ENCODE results near the gene GFM1.

Gene GFM1

DNA sequence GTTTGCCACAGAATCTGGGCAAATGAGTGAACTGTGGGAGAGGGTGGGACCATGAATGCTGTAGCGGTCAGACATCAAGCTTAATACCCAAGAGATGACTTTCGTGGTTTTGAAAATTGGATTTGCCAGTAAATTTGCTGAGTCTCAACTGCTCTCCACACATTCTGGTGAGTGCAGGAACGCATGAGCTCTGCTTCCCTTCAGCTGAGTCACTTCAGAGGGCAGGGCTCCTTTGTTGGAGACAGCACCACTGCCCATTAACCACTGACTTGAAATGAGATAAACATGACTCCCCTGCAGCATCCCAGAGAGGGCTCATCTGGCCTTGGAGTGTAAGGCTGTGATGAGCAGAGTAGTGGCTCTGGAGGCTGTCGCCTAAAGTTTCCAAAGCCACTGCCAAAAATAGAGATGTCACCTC, 65.3 kb downstream of the GFM1 start:
- peaks cover 27% of the 10 kb centered on the region for H3K36me3 ChIP-seq (ENCODE audit: insufficient read depth, low read length)
- H3K9ac ChIP-seq (ENCODE audit: insufficient read length), result no peak overlapping the region
- no peak overlapping the region for H3K27ac ChIP-seq
- DNase-seq (ENCODE audit: low read depth, low spot score), result no peak
- H3K4me3 ChIP-seq, result no peak overlapping the region
- H3K9me3 ChIP-seq (ENCODE audit: low read depth, low read length), result no peaks in the 10 kb centered on the region
- TF ChIP-seq EZH2 (IDR thresholded peaks at IDR 0.05) (no peak), POLR2AphosphoS5 (IDR thresholded peaks at IDR 0.05; ENCODE audit: borderline replicate concordance, low read depth, low read length) (no peak), FOXP2 (optimal IDR thresholded peaks at IDR 0.05; ENCODE audit: control extremely low read depth, extremely low read length, insufficient read depth) (no peak)

DNA sequence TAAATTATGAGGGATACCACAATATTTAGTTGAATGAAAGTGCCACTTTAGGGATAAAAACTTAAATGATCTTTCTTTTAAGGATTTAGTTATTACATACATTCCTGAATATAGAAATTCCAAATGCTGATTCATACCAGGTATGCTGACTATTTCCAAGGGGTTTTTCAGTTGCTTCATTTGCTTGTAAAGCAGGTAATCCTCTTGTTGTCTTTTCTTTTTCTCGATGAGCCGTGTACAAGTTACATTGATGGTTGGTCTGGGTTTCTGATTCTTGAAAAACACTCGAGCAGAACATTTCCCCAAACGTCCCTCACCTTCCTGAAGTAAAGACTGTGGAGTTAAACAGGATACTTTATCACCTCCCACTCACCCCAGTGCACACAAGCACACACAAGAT, 66.3 kb downstream of the GFM1 start:
- H3K9ac ChIP-seq (ENCODE audit: insufficient read length), result no peak overlapping the region
- TF ChIP-seq FOXP2 (optimal IDR thresholded peaks at IDR 0.05; ENCODE audit: control extremely low read depth, extremely low read length, insufficient read depth), result no peak
- no peak for TF ChIP-seq POLR2AphosphoS5 (IDR thresholded peaks at IDR 0.05; ENCODE audit: borderline replicate concordance, low read depth, low read length)
- no peak for TF ChIP-seq EZH2 (IDR thresholded peaks at IDR 0.05)
- H3K4me3 ChIP-seq, result no peak overlapping the region
- H3K36me3 ChIP-seq (ENCODE audit: insufficient read depth, low read length), result peaks cover 28% of the 10 kb centered on the region
- no peaks in the 10 kb centered on the region for H3K9me3 ChIP-seq (ENCODE audit: low read depth, low read length)
- no peak for DNase-seq (ENCODE audit: low read depth, low spot score)
- H3K27ac ChIP-seq, result no peak overlapping the region

DNA sequence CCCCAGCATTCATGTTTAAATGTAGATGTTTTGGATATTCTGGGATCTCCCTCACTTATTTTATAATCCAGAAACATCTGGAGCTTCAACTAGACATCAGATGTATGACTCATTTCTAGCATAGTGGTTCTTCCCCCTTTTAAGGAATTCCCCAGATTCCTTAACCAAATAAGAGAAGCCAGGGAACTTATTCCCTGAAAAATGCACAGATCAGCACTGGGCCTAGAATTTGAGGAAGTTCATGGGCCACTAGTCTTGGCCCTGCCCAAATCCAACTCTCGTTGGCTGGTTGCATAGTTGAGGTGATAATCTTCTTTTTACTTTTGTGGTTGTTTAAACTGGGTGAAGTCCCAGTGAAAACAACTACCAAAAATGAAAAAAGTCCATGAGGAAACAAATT, 67.6 kb downstream of the GFM1 start:
- no peak overlapping the region for H3K9ac ChIP-seq (ENCODE audit: insufficient read length)
- no peak overlapping the region for H3K27ac ChIP-seq
- peaks cover 28% of the 10 kb centered on the region for H3K36me3 ChIP-seq (ENCODE audit: insufficient read depth, low read length)
- no peaks in the 10 kb centered on the region for H3K9me3 ChIP-seq (ENCODE audit: low read depth, low read length)
- DNase-seq (ENCODE audit: low read depth, low spot score), result no peak
- TF ChIP-seq FOXP2 (optimal IDR thresholded peaks at IDR 0.05; ENCODE audit: control extremely low read depth, extremely low read length, insufficient read depth), result no peak
- TF ChIP-seq EZH2 (IDR thresholded peaks at IDR 0.05), result no peak
- TF ChIP-seq POLR2AphosphoS5 (IDR thresholded peaks at IDR 0.05; ENCODE audit: borderline replicate concordance, low read depth, low read length), result no peak
- no peak overlapping the region for H3K4me3 ChIP-seq

DNA sequence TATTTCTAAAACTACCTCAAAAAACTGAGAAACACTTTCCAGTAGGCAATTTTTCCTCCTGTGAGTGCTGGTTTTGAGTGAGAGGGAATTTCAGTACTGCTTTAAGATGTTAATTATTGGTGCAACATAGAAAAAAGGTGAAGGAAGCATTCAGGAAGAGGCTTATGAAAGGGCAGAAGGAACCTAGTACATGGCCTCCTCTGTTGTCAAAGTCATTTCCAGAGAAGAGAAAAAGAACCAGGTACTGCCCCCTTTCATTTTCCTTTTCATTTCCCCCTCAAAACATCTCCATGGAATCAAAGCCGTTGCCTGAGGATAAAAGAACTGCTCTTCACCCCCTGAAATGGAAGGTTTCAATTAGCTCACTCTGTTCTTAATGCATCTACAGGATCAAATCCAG, 68.1 kb downstream of the GFM1 start:
- TF ChIP-seq FOXP2 (optimal IDR thresholded peaks at IDR 0.05; ENCODE audit: control extremely low read depth, extremely low read length, insufficient read depth) (no peak), POLR2AphosphoS5 (IDR thresholded peaks at IDR 0.05; ENCODE audit: borderline replicate concordance, low read depth, low read length) (no peak), EZH2 (IDR thresholded peaks at IDR 0.05) (no peak)
- Histone ChIP-seq H3K9me3 (ENCODE audit: low read depth, low read length) (no peaks in the 10 kb centered on the region), H3K9ac (ENCODE audit: insufficient read length) (no peak overlapping the region), H3K4me3 (no peak overlapping the region), H3K36me3 (ENCODE audit: insufficient read depth, low read length) (peaks cover 28% of the 10 kb centered on the region), H3K27ac (no peak overlapping the region)
- DNase-seq (ENCODE audit: low read depth, low spot score), result no peak

DNA sequence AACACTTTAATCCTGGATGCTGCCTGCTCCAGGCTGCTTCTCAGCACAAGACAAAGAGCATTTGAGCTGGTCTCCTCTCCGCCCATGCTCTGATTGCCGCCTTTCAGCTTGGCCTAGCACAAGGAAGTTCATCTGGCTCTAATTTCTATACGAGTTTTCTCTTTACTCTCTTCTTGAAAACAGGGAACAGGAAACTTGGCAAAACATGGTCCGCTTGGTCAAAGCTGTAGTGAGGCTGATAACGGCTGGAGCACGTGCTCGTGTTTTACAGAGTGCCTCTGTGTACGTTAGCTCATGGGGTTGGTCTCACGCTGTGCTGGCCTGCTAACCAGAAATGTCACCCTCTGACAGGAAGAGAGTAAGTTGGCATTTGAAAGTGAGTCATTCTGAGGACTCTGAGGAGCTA, 68.8 kb downstream of the GFM1 start:
- Histone ChIP-seq H3K27ac (no peak overlapping the region), H3K9ac (ENCODE audit: insufficient read length) (no peak overlapping the region), H3K4me3 (no peak overlapping the region), H3K9me3 (ENCODE audit: low read depth, low read length) (no peaks in the 10 kb centered on the region), H3K36me3 (ENCODE audit: insufficient read depth, low read length) (peaks cover 22% of the 10 kb centered on the region)
- TF ChIP-seq FOXP2 (optimal IDR thresholded peaks at IDR 0.05; ENCODE audit: control extremely low read depth, extremely low read length, insufficient read depth) (no peak), POLR2AphosphoS5 (IDR thresholded peaks at IDR 0.05; ENCODE audit: borderline replicate concordance, low read depth, low read length) (no peak), EZH2 (IDR thresholded peaks at IDR 0.05) (no peak)
- no peak for DNase-seq (ENCODE audit: low read depth, low spot score)

DNA sequence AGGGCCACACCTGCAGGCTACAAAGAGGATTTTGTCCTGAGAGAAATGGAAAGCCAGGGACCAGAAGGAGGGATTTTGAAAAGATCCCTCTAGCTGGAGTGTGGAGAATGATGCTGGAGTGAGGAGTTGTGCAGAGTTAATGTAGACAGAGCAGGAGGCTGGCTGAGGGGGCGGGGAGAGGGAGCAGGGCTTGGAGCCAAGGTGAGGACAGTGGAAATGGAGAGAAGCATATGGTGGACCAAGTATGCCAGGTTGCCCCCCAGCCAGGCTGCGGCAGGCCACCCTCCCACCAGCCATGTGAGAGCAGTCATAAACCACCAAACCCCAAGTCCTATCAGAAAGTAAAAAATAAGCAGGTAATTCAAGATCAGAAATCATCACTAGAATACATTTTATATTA, 73.2 kb downstream of the GFM1 start:
- H3K27ac ChIP-seq, result no peak overlapping the region
- no peak for DNase-seq (ENCODE audit: low read depth, low spot score)
- H3K9ac ChIP-seq (ENCODE audit: insufficient read length), result no peak overlapping the region
- H3K9me3 ChIP-seq (ENCODE audit: low read depth, low read length), result no peaks in the 10 kb centered on the region
- TF ChIP-seq FOXP2 (optimal IDR thresholded peaks at IDR 0.05; ENCODE audit: control extremely low read depth, extremely low read length, insufficient read depth) (no peak), EZH2 (IDR thresholded peaks at IDR 0.05) (no peak), POLR2AphosphoS5 (IDR thresholded peaks at IDR 0.05; ENCODE audit: borderline replicate concordance, low read depth, low read length) (no peak)
- H3K36me3 ChIP-seq (ENCODE audit: insufficient read depth, low read length), result peaks cover 19% of the 10 kb centered on the region
- H3K4me3 ChIP-seq, result no peak overlapping the region

DNA sequence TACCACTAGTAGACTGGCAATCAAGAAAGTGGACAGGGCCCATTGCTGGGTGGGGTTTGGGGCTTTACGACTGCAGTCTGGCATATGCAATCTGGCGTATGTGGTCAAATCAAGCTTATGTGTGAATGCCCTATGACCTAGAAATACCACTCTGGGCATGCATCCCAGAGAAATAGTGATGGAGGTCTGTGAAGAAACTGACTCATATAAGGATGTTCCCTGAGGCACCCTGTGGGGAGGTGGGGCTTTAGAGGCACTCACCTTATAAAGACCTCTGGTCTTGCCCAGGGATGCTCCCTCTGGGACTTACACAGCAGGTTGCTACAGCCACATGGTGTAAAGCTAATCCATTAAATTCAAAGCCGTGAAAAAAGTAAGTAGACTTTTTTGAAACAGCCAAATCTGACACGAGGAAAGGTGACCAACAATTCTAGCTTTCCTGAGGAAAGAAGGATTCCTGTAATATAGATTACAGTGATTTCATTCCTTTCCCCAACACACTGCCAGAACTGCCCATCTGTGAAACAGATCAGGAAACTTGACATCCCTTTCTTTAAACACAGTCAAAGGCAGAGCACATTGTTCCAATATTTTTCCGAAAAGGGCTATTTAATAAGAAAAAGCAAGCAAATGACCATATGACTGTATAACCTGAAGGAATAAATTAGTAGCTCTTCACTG, 74.3 kb downstream of the GFM1 start:
- Histone ChIP-seq H3K4me3 (no peak overlapping the region), H3K27ac (no peak overlapping the region), H3K36me3 (ENCODE audit: insufficient read depth, low read length) (peaks cover 11% of the 10 kb centered on the region), H3K9me3 (ENCODE audit: low read depth, low read length) (no peaks in the 10 kb centered on the region), H3K9ac (ENCODE audit: insufficient read length) (no peak overlapping the region)
- no peak for DNase-seq (ENCODE audit: low read depth, low spot score)
- TF ChIP-seq FOXP2 (optimal IDR thresholded peaks at IDR 0.05; ENCODE audit: control extremely low read depth, extremely low read length, insufficient read depth) (no peak), EZH2 (IDR thresholded peaks at IDR 0.05) (no peak), POLR2AphosphoS5 (IDR thresholded peaks at IDR 0.05; ENCODE audit: borderline replicate concordance, low read depth, low read length) (no peak)

DNA sequence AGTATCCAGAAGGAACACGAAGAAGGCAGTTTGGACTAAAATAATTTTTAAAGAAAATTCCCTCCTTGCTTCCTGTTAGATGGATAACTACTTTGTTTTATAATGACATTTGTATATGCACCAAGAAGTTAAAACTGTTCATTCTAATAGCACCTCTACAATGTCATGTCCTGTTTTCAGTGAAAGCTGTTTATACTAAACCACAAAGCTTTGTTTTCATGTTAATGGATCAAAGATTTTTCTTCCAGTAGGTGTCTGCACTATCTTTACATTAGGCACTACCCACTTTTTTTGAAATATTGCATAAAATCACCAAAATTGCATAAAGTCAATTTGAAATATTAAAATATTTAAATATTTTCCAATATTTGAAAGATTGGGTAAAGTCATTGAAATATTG, 77.8 kb downstream of the GFM1 start:
- no peaks in the 10 kb centered on the region for H3K9me3 ChIP-seq (ENCODE audit: low read depth, low read length)
- no peak for DNase-seq (ENCODE audit: low read depth, low spot score)
- H3K27ac ChIP-seq, result no peak overlapping the region
- TF ChIP-seq POLR2AphosphoS5 (IDR thresholded peaks at IDR 0.05; ENCODE audit: borderline replicate concordance, low read depth, low read length) (no peak), FOXP2 (optimal IDR thresholded peaks at IDR 0.05; ENCODE audit: control extremely low read depth, extremely low read length, insufficient read depth) (no peak), EZH2 (IDR thresholded peaks at IDR 0.05) (no peak)
- peaks cover 8% of the 10 kb centered on the region for H3K36me3 ChIP-seq (ENCODE audit: insufficient read depth, low read length)
- no peak overlapping the region for H3K4me3 ChIP-seq
- H3K9ac ChIP-seq (ENCODE audit: insufficient read length), result no peak overlapping the region

DNA sequence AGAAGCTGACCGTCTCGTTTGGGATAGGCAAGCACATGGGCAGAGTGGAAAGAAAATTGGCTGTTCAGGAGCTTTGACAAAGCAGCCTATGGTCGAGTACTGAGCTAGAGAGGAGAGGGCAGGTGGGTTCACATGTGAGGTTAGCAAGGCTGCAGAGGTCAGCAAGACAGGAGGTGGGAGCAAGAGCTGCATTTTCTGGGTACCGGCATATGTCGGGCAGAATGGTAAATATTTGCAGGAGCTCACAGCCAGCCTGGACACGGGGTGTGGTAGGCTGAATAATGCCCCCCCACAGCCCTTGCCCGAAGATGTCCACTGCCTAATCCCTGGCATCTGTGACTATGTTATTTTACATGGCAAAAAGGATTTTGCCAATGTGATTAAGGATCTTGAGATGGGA, 79.7 kb downstream of the GFM1 start:
- no peak for DNase-seq (ENCODE audit: low read depth, low spot score)
- Histone ChIP-seq H3K36me3 (ENCODE audit: insufficient read depth, low read length) (peaks cover 8% of the 10 kb centered on the region), H3K9me3 (ENCODE audit: low read depth, low read length) (no peaks in the 10 kb centered on the region), H3K9ac (ENCODE audit: insufficient read length) (no peak overlapping the region), H3K4me3 (no peak overlapping the region), H3K27ac (no peak overlapping the region)
- no peak for TF ChIP-seq EZH2 (IDR thresholded peaks at IDR 0.05)
- TF ChIP-seq POLR2AphosphoS5 (IDR thresholded peaks at IDR 0.05; ENCODE audit: borderline replicate concordance, low read depth, low read length), result no peak
- TF ChIP-seq FOXP2 (optimal IDR thresholded peaks at IDR 0.05; ENCODE audit: control extremely low read depth, extremely low read length, insufficient read depth), result no peak

Data from SK-N-MC (cell line).